Neuron (in vitro differentiated cells): Measurements from ENCODE around the gene TMEM187.
"Not testable (repeated sequence)": the region's sequence is repeated elsewhere in the genome, so short reads cannot be mapped to it uniquely, and the experiment has no call there.

Experiments used
- H2AFZ ChIP-seq: one replicate; pipeline ENCODE4 v1.6.1; 2013; ENCODE audit warnings: low read depth, mild to moderate bottlenecking, inconsistent platforms, low read length, moderate library complexity
- H3K27me3 ChIP-seq: one replicate; pipeline ENCODE4 v1.6.1; 2013; ENCODE audit warnings: low read length; ENCODE audit not compliant: insufficient read depth
- H3K36me3 ChIP-seq: one replicate; pipeline ENCODE4 v1.6.1; 2013; ENCODE audit warnings: low read length; ENCODE audit not compliant: insufficient read depth
- H3K4me1 ChIP-seq: one replicate; pipeline ENCODE4 v1.6.1; 2013; ENCODE audit warnings: low read length; ENCODE audit not compliant: insufficient read depth
- H3K4me3 ChIP-seq: 2 replicates; pipeline ENCODE4 v1.5.1; 2013; ENCODE audit warnings: mild to moderate bottlenecking, low read length, moderate library complexity
- H3K9me3 ChIP-seq: one replicate; pipeline ENCODE4 v1.6.1; 2013; ENCODE audit warnings: low read length

Gene TMEM187

GRCh38 chrX:153973127-153974002, 811 bp downstream of the TMEM187 start:
- H3K4me1 ChIP-seq, result peaks cover 33% of the 10 kb centered on the region
- no peaks in the 10 kb centered on the region for H3K27me3 ChIP-seq
- peak overlapping the region; percentile 96 for H3K4me3 ChIP-seq
- H3K36me3 ChIP-seq, result no peaks in the 10 kb centered on the region
- peak overlapping the region; percentile 46 for H2AFZ ChIP-seq
- no peaks in the 10 kb centered on the region for H3K9me3 ChIP-seq

- no peaks in the 10 kb centered on the region for H3K36me3 ChIP-seq
- H2AFZ ChIP-seq, result no peak overlapping the region
- no peak overlapping the region for H3K4me3 ChIP-seq
- peaks cover 25% of the 10 kb centered on the region for H3K4me1 ChIP-seq
- H3K27me3 ChIP-seq, result no peaks in the 10 kb centered on the region
- H3K9me3 ChIP-seq, result no peaks in the 10 kb centered on the region
Observed at GRCh38 chrX:153974003-153974725, 1.6 kb downstream of the TMEM187 start.

- Histone ChIP-seq H3K36me3 (no peaks in the 10 kb centered on the region), H3K4me1 (peaks cover 19% of the 10 kb centered on the region), H3K4me3 (no peak overlapping the region), H2AFZ (no peak overlapping the region), H3K27me3 (no peaks in the 10 kb centered on the region), H3K9me3 (no peaks in the 10 kb centered on the region)
Observed at GRCh38 chrX:153974726-153975286, 2.3 kb downstream of the TMEM187 start.

GRCh38 chrX:153980394-153980793, 7.8 kb downstream of the TMEM187 start:
- not testable (repeated sequence) for H3K4me3 ChIP-seq, H3K4me1 ChIP-seq, H3K9me3 ChIP-seq, H2AFZ ChIP-seq, H3K36me3 ChIP-seq, H3K27me3 ChIP-seq

GRCh38 chrX:153981231-153981630, 8.7 kb downstream of the TMEM187 start:
- Histone ChIP-seq H3K4me3 (no peak overlapping the region), H3K36me3 (no peaks in the 10 kb centered on the region), H3K9me3 (no peaks in the 10 kb centered on the region), H3K4me1 (no peaks in the 10 kb centered on the region), H2AFZ (no peak overlapping the region), H3K27me3 (peaks cover 6% of the 10 kb centered on the region)

- no peaks in the 10 kb centered on the region for H3K4me1 ChIP-seq
- peaks cover 6% of the 10 kb centered on the region for H3K27me3 ChIP-seq
- no peaks in the 10 kb centered on the region for H3K9me3 ChIP-seq
- H3K4me3 ChIP-seq, result no peak overlapping the region
- H3K36me3 ChIP-seq, result no peaks in the 10 kb centered on the region
- H2AFZ ChIP-seq, result no peak overlapping the region
Observed at GRCh38 chrX:153981771-153982533, 9.4 kb downstream of the TMEM187 start.

GRCh38 chrX:153983321-153983801, 10.8 kb downstream of the TMEM187 start:
- H3K27me3 ChIP-seq, result peaks cover 6% of the 10 kb centered on the region
- no peaks in the 10 kb centered on the region for H3K36me3 ChIP-seq
- H3K4me3 ChIP-seq, result no peak overlapping the region
- no peak overlapping the region for H2AFZ ChIP-seq
- no peaks in the 10 kb centered on the region for H3K4me1 ChIP-seq
- H3K9me3 ChIP-seq, result no peaks in the 10 kb centered on the region

- Histone ChIP-seq H3K27me3 (peaks cover 6% of the 10 kb centered on the region), H3K9me3 (no peaks in the 10 kb centered on the region), H3K4me3 (no peak overlapping the region), H3K4me1 (no peaks in the 10 kb centered on the region), H2AFZ (no peak overlapping the region), H3K36me3 (no peaks in the 10 kb centered on the region)
Observed at GRCh38 chrX:153984351-153985178, 12.0 kb downstream of the TMEM187 start.

GRCh38 chrX:153988493-153988892, 15.9 kb downstream of the TMEM187 start:
- H3K4me3 ChIP-seq, result no peak overlapping the region
- peaks cover 6% of the 10 kb centered on the region for H3K27me3 ChIP-seq
- no peak overlapping the region for H2AFZ ChIP-seq
- H3K9me3 ChIP-seq, result peaks cover 4% of the 10 kb centered on the region
- H3K4me1 ChIP-seq, result no peaks in the 10 kb centered on the region
- no peaks in the 10 kb centered on the region for H3K36me3 ChIP-seq

- Histone ChIP-seq H3K4me1 (no peaks in the 10 kb centered on the region), H3K36me3 (no peaks in the 10 kb centered on the region), H3K4me3 (no peak overlapping the region), H3K27me3 (peaks cover 4% of the 10 kb centered on the region), H2AFZ (no peak overlapping the region), H3K9me3 (peaks cover 4% of the 10 kb centered on the region)
Observed at GRCh38 chrX:153989973-153990655, 17.6 kb downstream of the TMEM187 start.

- H3K4me1 ChIP-seq, result no peaks in the 10 kb centered on the region
- no peak overlapping the region for H3K4me3 ChIP-seq
- H3K36me3 ChIP-seq, result no peaks in the 10 kb centered on the region
- H2AFZ ChIP-seq, result no peak overlapping the region
- H3K9me3 ChIP-seq, result peaks cover 4% of the 10 kb centered on the region
- peaks cover 4% of the 10 kb centered on the region for H3K27me3 ChIP-seq
Observed at GRCh38 chrX:153991013-153991580, 18.5 kb downstream of the TMEM187 start.
